SU-DHL-6 (cell line): ENCODE measurements around the gene RPS6KA2.

Experiments used
- H2AFZ ChIP-seq: fragments of 200-600 bp; sonication (generic); 2 replicates; pipeline ENCODE4 v1.6.1; 2014; ENCODE audit warnings: low read depth, mild to moderate bottlenecking, moderate library complexity, mixed read lengths, antibody characterized with exemption, low read length; ENCODE audit not compliant: severe bottlenecking
- H3F3A ChIP-seq: fragments of 200-600 bp; shearing (Covaris generic); 2 replicates; pipeline ENCODE4 v1.6.0; 2016; ENCODE audit warnings: antibody characterized with exemption, mild to moderate bottlenecking; ENCODE audit not compliant: insufficient read depth
- H3K27ac ChIP-seq: fragments of 200-600 bp; sonication (generic); 2 replicates; pipeline ENCODE4 v1.5.1; 2016; ENCODE audit warnings: low read depth, mild to moderate bottlenecking, low read length, moderate library complexity, mixed read lengths
- H3K27me3 ChIP-seq: fragments of 200-600 bp; sonication (generic), shearing (Covaris generic); 2 replicates; pipeline ENCODE4 v1.6.0; 2014; ENCODE audit warnings: mild to moderate bottlenecking, low read length
- H3K36me3 ChIP-seq: fragments of 200-600 bp; sonication (generic); 2 replicates; pipeline ENCODE4 v1.6.1; 2014; ENCODE audit warnings: mild to moderate bottlenecking, low read length, mixed read lengths
- H3K4me2 ChIP-seq: fragments of 300-600, 200-600 bp; shearing (Covaris generic), sonication (generic); 2 replicates; pipeline ENCODE4 v1.6.0; 2014; ENCODE audit warnings: low read length, low read depth, mild to moderate bottlenecking; ENCODE audit not compliant: poor library complexity, severe bottlenecking
- H3K4me3 ChIP-seq: fragments of 200-600 bp; sonication (generic); 2 replicates; pipeline ENCODE4 v1.5.1; 2014; ENCODE audit warnings: antibody characterized with exemption, low read length, mild to moderate bottlenecking, mixed read lengths; ENCODE audit not compliant: insufficient read depth, poor library complexity, severe bottlenecking
- H3K79me2 ChIP-seq: fragments of 200-600 bp; sonication (generic); 2 replicates; pipeline ENCODE4 v1.6.1; 2014; ENCODE audit warnings: mild to moderate bottlenecking, low read length, moderate library complexity; ENCODE audit not compliant: insufficient read depth
- H3K9ac ChIP-seq: fragments of 200-600 bp; sonication (generic); 2 replicates; pipeline ENCODE4 v1.7.0; 2014; ENCODE audit warnings: mild to moderate bottlenecking, low read length
- H3K9me2 ChIP-seq: fragments of 200-600 bp; sonication (generic); replicated peaks from 2 replicates; pipeline ENCODE4 v1.6.1; 2014; ENCODE audit warnings: low read length; ENCODE audit not compliant: insufficient read depth
- H3K9me3 ChIP-seq: fragments of 200-600 bp; sonication (generic); 2 replicates; pipeline ENCODE4 v1.6.1; 2014; ENCODE audit warnings: low read length, mixed read lengths; ENCODE audit not compliant: insufficient read depth
- H4K20me1 ChIP-seq: fragments of 200-600 bp; sonication (generic); 2 replicates; pipeline ENCODE4 v1.6.1; 2014; ENCODE audit warnings: low read depth, mild to moderate bottlenecking, antibody characterized with exemption, low read length, moderate library complexity, mixed read lengths
- EZH2phosphoT487 ChIP-seq: fragments of 200-600 bp; sonication (generic), shearing (Covaris generic); conservative IDR thresholded peaks from 2 replicates; pipeline ENCODE4 v1.6.1; 2018; ENCODE audit warnings: mild to moderate bottlenecking, antibody characterized with exemption, low read length, moderate library complexity, mixed read lengths
- TF ChIP-seq, protein P1 (sequence below): fragments of 200-600 bp; sonication (generic); IDR thresholded peaks from one replicate; pipeline ENCODE4 v1.5.1; 2017; ENCODE audit warnings: antibody characterized with exemption, mild to moderate bottlenecking, low read length, moderate library complexity; ENCODE audit not compliant: insufficient read depth, poor library complexity, severe bottlenecking

Gene RPS6KA2

DNA sequence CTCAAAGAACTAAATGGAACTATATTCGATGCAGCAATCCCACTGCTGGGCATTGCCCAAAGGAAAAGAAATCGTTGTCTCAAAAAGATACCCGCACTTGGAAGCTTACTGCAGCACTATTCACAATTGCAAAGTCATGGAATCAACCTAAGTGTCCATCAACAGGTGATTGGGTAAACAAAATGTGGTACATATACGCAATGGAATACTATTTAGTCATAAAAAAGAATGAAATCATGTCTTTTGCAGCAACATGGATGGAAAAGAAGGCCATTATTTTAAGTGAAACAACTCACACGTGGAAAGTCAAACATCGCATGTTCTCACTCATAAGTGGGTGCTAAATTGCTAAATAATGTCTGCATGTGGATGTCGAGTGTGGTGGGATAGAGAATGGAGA, 173.4 kb downstream of the RPS6KA2 start:
- no peak overlapping the region for H3K4me2 ChIP-seq
- H3K27me3 ChIP-seq = no peaks in the 10 kb centered on the region
- H3K9ac ChIP-seq = no peak overlapping the region
- TF ChIP-seq, protein P1, sequence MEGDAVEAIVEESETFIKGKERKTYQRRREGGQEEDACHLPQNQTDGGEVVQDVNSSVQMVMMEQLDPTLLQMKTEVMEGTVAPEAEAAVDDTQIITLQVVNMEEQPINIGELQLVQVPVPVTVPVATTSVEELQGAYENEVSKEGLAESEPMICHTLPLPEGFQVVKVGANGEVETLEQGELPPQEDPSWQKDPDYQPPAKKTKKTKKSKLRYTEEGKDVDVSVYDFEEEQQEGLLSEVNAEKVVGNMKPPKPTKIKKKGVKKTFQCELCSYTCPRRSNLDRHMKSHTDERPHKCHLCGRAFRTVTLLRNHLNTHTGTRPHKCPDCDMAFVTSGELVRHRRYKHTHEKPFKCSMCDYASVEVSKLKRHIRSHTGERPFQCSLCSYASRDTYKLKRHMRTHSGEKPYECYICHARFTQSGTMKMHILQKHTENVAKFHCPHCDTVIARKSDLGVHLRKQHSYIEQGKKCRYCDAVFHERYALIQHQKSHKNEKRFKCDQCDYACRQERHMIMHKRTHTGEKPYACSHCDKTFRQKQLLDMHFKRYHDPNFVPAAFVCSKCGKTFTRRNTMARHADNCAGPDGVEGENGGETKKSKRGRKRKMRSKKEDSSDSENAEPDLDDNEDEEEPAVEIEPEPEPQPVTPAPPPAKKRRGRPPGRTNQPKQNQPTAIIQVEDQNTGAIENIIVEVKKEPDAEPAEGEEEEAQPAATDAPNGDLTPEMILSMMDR = no peak
- no peak for TF ChIP-seq EZH2phosphoT487
- no peaks in the 10 kb centered on the region for H3K79me2 ChIP-seq
- H3K27ac ChIP-seq = no peak overlapping the region
- 0 out of 2 replicates have a peak, but pooled peaks cover 6% of the 10 kb centered on the region for H3K9me3 ChIP-seq
- no peaks in the 10 kb centered on the region for H3K9me2 ChIP-seq
- H3F3A ChIP-seq = no peaks in the 10 kb centered on the region
- no peak overlapping the region for H2AFZ ChIP-seq
- no peaks in the 10 kb centered on the region for H4K20me1 ChIP-seq
- H3K36me3 ChIP-seq = no peaks in the 10 kb centered on the region
- no peak overlapping the region for H3K4me3 ChIP-seq

DNA sequence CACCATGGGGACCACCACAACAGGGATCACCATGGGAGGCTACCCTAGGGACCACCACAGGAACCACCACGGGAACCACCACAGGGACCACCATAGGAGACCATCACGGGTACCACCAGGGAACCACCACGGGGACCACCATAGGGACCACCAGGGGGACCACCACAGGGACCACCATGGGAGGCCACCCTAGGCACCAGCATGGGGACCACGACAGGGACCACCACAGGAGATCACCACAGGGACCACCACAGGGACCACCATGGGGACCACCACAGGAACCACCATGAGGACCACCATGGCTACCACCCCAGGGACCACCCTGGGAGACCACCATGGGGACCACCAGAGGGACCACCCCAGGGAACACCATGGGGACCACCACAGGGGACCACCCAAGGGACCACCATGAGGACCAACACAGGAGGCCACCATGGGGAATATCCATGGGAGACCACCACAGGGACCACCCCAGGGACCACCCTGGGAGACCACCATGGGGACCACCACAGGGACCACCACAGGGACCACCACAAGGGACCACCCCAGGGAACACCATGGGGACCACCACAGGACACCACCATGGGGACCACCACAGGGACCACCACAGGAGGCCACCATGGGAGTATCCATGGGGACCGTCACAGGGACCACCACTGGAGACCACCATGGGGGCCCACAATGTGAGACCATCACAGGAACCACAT, 176.7 kb downstream of the RPS6KA2 start:
- no peaks in the 10 kb centered on the region for H3K36me3 ChIP-seq
- H3K9me2 ChIP-seq = no peaks in the 10 kb centered on the region
- no peak overlapping the region for H2AFZ ChIP-seq
- H4K20me1 ChIP-seq = no peaks in the 10 kb centered on the region
- no peaks in the 10 kb centered on the region for H3F3A ChIP-seq
- H3K9ac ChIP-seq = no peak overlapping the region
- H3K27ac ChIP-seq = no peak overlapping the region
- no peaks in the 10 kb centered on the region for H3K79me2 ChIP-seq
- H3K4me2 ChIP-seq = no peak overlapping the region
- TF ChIP-seq EZH2phosphoT487 = no peak
- TF ChIP-seq, protein P1 = no peak
- no peak overlapping the region for H3K4me3 ChIP-seq
- H3K27me3 ChIP-seq = no peaks in the 10 kb centered on the region
- H3K9me3 ChIP-seq = 0 out of 2 replicates have a peak, but pooled peaks cover 6% of the 10 kb centered on the region

DNA sequence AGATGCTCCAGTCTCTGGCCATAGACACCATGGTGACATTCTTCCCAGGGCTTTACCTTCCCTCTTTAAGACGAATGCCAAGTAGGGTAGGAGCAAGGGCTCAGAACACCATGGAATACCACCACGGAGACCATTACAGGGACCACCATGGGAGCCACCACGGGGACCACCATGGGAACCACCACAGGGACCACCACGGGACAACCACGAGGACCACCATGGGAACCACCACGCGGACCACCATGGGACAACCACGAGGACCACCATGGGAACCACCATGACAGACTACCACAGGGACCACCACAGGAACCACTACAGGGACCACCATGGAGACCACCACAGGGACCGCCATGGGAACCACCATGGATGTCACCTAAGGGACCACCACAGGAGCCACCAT, 177.4 kb downstream of the RPS6KA2 start:
- no peak overlapping the region for H2AFZ ChIP-seq
- H3K27ac ChIP-seq = no peak overlapping the region
- H3K4me2 ChIP-seq = no peak overlapping the region
- no peaks in the 10 kb centered on the region for H3K9me2 ChIP-seq
- no peaks in the 10 kb centered on the region for H3K36me3 ChIP-seq
- H3K9ac ChIP-seq = no peak overlapping the region
- H4K20me1 ChIP-seq = no peaks in the 10 kb centered on the region
- H3K27me3 ChIP-seq = no peaks in the 10 kb centered on the region
- no peak overlapping the region for H3K4me3 ChIP-seq
- no peaks in the 10 kb centered on the region for H3F3A ChIP-seq
- no peaks in the 10 kb centered on the region for H3K79me2 ChIP-seq
- TF ChIP-seq, protein P1 = no peak
- no peak for TF ChIP-seq EZH2phosphoT487
- 0 out of 2 replicates have a peak, but pooled peaks cover 6% of the 10 kb centered on the region for H3K9me3 ChIP-seq
